Stimulated activated CD8-positive, alpha-beta memory T cell treated with anti-CD3 and anti-CD28 coated beads, Interleukin-2, amount 100 ng/mL, for 1 hour (primary cell): Measurements from ENCODE around the gene MRPL21.
"Not testable (repeated sequence)": the region's sequence is repeated elsewhere in the genome, so short reads cannot be mapped to it uniquely, and the experiment has no call there.

Experiments used
- DNase-seq, 2 donors: peaks; one replicate each; pipeline ENCODE4 v3.0.0-alpha.2; 2020; ENCODE audit warnings: low read depth in 2 of 2

Gene MRPL21

DNA sequence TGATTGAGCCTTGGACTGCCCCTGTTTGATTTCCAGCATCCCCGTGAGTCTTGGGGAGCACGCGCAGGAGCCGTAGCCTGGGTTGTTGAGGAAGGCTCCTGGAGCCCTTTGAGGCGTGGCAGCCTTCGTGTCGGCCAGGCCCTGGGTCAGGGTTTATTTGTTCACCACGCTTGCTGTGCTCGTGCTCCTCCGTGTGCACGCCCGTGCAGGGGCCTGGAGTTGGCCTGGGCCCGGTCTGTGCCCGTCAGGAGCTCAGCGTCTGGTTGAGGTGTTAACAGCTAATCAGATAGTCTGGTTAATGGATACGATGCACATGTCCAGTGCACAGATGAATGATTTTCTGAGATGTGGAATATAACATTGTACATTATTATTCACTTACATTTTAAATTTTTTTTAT is 8.1 kb upstream of the MRPL21 start:
- no peak for DNase-seq

DNA sequence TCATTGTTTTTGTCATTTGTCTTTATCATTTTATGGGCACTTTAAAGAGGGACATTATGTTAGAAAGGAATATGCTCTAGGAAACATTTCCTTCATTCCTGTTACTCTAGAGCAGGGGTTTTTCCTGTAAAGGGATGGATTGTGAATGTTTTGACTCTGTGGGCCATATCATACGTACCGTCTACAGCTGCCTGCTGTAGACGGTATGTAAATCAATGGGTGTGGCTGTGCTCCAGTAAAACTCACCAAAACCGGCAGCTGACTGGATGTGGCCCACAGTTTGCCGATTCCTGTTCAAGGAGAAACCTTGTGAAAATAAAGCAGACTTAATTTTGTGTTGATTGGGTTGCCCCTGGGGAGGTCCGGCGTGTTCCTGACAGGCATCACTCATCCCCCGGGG is 7.3 kb upstream of the MRPL21 start:
- no peak for DNase-seq

DNA sequence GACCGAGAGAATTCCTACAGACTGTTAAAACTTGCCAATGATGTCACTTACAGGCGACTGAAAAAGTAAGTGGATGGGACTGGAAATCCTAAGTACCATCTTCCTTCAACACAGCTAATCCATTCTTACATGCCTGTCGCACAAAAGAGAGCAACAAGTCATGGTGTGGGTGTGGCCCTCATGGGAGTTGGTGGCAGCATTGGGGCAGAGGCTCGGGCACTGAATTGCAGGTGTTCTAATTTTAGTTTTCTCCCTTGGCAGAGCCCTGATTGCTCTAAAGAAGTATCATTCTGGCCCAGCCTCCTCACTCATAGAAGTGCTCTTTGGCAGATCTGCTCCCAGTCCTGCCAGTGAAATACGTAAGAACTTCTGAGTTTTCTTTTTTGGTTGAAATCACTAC is 4.6 kb upstream of the MRPL21 start:
- DNase-seq = no peak

- DNase-seq = no peak
Measured at GRCh38 chr11:68905421-68906360, 2.1 kb upstream of the MRPL21 start.

GRCh38 chr11:68904248-68904847 is 716 bp upstream of the MRPL21 start:
- peak in 1 of 2 donors; percentile 1 for DNase-seq

GRCh38 chr11:68900835-68901381 is 2.7 kb downstream of the MRPL21 start:
- DNase-seq = no peak

- no peak for DNase-seq
Measured at GRCh38 chr11:68897441-68897840, 6.2 kb downstream of the MRPL21 start.

GRCh38 chr11:68896171-68896959 is 7.3 kb downstream of the MRPL21 start:
- no peak for DNase-seq

DNA sequence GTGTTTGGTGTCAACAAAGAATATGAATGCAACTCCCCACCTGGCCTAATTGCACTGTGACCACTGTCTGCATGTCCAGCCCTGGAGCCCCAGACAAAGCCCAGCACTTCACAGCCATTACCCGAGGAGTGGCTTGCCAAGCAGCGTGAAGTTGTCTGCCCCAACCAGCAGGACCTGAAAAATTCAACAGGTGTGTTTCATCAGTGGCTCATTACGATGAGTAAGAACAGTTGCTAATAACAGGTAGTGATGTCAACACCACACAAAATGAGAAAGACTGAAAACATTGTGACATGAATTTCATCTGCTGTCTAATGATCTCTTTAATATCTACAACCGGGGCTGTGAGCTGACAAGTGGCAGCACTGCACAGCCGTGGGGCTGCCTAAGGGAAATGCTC is 10.3 kb downstream of the MRPL21 start:
- DNase-seq = no peak

DNA sequence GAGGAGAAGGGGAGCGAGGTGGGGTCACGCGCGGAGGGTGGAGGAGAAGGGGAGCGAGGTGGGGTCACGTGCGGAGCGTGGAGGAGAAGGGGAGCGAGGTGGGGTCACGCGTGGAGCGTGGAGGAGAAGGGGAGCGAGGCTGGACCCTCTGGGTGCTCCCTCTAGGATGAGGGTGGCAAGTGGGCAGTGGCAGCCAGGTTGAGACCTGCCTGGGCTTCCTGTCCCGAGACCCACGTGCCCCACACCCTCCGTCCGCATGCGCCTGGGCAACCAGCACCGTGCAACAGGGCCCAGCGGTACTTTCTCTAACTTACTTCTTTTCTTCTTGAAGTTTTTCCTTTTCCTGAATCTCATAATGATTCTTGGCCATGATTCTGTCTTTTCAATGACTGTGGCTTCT is 11.1 kb downstream of the MRPL21 start:
- no peak for DNase-seq

GRCh38 chr11:68891351-68891948 is 12.2 kb downstream of the MRPL21 start:
- DNase-seq = no peak

DNA sequence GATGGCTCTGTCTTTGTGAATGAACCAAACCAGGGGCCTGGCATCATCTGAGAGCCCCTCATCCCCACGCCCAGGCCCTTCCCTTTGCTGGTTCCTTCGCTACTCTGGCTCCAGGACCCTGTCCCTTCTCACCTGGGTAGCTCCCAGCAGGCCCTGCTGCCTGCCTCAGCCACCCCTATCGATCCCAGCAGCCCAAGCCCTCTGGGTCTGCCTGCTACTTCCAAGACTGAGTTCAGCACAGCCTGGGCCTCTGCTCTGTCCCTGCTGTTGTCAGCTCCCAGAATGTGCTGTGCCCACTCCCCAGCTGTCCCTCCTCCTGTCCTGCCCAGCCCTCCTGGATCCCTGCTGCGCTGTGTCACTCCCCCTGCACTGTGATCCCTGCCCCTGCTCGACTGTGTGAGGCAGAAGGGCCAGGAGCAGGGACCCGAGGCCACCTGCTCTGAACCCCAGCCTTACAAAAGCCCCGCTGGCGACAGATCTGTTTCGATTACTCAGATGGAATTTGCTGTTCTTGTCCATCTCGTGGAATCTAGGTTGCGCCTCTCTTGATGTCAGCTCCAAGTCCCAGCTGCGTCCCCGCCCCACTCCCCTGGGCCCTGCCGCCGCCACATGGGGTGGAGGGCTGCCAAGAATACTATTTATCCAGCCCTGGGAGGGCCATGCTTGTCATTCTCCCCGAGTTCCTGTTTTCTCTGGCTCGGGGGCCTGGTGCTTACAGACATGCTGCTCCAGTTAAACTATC is 13.0 kb downstream of the MRPL21 start:
- DNase-seq = no peak

- no peak for DNase-seq
Measured at GRCh38 chr11:68889948-68890446, 13.6 kb downstream of the MRPL21 start.

DNA sequence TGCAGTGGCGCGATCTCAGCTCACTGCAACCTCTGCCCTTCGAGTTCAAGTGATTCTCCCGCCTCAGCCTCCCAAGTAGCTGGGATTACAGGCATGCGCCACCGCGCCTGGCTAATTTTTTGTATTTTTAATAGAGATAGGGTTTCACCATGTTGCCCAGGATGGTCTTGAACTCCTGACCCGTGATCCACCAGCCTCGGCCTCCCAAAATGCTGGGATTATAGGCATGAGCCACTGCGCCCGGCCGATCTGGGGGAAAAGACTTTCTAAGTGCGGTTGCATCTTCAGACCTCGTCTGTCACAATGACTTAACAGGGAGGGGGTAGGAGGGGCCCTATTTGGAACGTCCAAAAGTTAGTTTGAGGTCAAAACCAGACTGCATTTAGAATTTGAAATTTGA is 18.8 kb downstream of the MRPL21 start:
- not testable (repeated sequence) for DNase-seq

GRCh38 chr11:68882391-68882790 is 21.2 kb downstream of the MRPL21 start:
- no peak for DNase-seq

DNA sequence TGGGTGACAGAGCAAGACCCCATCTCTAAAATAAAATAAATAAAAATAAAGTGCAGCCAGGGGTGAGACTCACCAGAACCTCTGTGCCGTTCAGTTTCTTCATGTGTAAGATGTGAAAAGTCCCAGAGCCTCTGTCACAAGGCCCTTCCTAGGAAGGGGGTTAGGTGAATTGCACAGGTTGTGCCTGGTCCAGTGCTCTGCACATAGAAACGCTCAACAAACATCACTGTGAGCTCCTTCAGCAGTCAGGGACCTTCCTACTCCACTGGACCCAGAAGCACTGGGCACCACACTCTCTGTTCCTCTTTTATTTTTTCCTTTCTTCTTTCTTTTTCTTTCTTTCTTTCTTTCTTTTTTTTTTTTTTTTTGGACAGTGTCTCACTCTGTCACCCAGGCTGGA is 22.3 kb downstream of the MRPL21 start:
- DNase-seq = no peak

GRCh38 chr11:68880851-68881250 is 22.8 kb downstream of the MRPL21 start:
- no peak for DNase-seq

DNA sequence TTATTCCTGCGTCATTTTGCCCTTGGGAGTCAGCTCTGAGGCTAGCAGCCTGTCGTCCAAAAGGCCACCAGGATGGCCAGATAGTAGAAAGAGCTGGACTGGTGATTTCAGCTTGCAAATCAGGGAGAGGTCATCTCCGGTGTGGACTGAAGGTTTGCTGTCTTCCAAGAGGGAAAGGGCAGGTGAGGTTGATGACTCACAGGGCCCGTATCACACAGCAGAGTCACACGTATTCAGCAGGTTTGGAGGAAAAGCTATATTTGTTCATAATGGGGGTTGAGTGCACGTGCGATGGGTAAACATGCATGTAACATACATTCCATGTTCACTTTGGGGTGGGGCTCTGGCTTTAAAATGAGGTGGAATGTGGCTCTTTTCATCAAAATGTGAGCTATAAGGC is 25.6 kb downstream of the MRPL21 start:
- no peak for DNase-seq

DNA sequence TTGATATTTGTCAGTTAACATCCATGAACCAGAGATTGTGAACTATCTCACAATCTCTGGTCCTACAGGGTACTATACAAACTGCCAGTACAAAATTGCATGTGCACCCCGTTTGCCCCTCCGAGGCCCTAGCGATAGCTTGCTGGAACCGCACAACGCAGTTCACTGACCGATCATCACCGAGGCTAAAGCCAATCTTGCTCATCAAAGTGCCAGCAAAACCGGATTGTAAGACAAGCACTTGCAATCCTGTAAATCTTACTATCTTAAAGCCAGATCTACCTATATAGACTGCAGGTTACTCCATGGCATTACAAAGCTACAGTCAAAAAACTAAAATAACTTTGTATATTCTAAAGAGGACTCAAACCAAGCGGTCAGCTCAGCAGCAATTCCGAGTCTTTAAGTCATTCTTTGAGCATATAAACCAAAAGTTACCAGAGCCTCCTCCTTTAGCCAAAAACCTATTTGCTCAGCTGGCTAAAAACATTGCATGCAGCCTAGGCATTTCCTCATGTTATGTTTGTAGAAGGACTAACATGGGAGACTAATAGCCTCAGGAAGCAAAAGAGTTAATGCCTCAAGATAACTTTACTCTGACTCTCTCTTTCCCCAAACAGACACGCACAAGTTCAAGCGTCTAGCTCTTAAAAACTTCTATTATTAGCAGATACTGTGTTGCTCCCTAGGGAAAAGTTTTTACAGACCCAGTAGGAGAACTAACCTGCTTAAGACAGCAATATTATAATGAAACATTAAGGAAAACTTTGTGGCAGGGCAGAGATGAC is 31.2 kb downstream of the MRPL21 start:
- DNase-seq = no peak

GRCh38 chr11:68870470-68870869 is 33.2 kb downstream of the MRPL21 start:
- no peak for DNase-seq
